ENCODE measurements around the gene COX4I1. TPM values are rescaled to one million over a fixed set of nuclear protein-coding genes. Genes with fewer than 3 reads are reported as not detected.

COX4I1 gene
- total RNA-seq, 1 experiment from 2014 or later = 304 TPM

Other genes starting within 250 kb of the COX4I1 start
- 31.1 and 33.8 TPM in 2 replicates for gene GSE1, start 186.4 kb upstream of the COX4I1 start, total RNA-seq (2014; rRNA removed; shearing (Covaris generic))
- 50.9 and 51.2 TPM in 2 replicates for gene GINS2, start 110.7 kb upstream of the COX4I1 start, total RNA-seq (2014; rRNA removed; shearing (Covaris generic))
- 0.84 and 1.1 TPM in 2 replicates for gene C16orf74, start 48.6 kb upstream of the COX4I1 start, total RNA-seq (2014; rRNA removed; shearing (Covaris generic))
- gene EMC8, start 151 bp upstream of the COX4I1 start, total RNA-seq (2014; rRNA removed; shearing (Covaris generic)) = 26.2 and 29.6 TPM in 2 replicates
- not detected in 2 replicates for gene IRF8, start 99.5 kb downstream of the COX4I1 start, total RNA-seq (2014; rRNA removed; shearing (Covaris generic))

Data from SJCRH30 (cell line).